ENCODE results near the gene PCCA.

Gene PCCA

DNA sequence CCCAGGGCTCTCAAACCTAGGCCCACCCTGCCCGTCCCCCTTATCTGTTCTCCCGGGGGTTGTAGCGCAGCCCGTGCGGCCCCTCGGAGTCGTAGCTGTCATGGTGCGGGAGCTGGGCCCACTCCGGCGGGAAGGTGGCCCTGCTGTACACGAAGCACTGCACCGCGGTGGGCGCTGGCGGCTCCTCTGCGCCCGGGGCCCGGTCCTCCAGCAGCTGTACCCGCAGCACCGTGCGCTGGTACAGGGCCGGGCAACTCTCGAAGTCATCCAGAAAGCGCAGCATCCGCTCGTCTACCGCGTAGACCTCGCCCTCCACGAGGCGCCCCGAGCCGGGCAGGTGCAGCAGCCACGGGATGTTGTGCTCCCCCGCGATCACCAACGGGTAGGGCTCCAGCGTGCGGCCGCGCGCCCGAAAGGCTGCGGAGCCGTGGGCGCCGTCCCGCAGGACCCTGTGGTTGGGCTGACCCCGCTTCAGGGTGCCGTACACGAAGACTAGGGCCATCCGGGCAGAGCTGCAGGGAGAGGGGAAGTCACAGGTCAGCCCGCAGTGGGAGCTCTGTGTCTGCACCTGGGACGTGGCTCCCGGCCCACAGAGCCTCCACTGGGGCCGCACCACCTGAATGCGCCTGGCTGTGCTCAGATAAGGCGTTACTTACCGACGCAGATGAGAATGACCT, 443.3 kb downstream of the PCCA start:
- no peak for FAIRE-seq

DNA sequence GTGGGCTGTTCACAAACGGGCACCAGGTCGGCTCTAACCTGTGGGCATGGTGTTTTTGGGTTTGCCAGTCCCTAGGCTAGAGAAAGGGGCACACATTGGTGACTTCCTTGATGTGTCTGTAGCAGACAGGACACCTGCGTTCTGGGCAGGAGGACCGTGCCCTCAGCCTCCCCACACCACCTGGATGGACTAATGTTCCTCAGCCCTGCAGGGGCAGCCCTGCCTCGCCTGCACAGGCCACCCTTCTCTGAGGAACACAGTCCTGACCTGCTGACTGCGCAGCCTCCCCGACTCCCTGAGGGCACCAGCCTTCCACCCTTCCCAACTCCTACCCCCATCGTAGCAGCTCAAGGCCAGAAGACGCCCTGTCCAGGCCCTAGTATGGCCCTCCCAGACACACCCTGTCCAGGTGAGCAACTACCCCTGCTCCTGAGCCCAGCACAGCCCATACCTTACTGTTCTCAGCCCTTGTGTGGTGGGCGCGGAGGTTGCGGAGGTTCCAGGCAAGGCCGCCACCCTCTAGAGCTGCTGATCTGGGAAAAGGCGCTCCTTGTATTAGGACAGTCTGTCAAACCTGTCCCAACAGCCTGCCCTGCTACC, 444.0 kb downstream of the PCCA start:
- no peak for FAIRE-seq

DNA sequence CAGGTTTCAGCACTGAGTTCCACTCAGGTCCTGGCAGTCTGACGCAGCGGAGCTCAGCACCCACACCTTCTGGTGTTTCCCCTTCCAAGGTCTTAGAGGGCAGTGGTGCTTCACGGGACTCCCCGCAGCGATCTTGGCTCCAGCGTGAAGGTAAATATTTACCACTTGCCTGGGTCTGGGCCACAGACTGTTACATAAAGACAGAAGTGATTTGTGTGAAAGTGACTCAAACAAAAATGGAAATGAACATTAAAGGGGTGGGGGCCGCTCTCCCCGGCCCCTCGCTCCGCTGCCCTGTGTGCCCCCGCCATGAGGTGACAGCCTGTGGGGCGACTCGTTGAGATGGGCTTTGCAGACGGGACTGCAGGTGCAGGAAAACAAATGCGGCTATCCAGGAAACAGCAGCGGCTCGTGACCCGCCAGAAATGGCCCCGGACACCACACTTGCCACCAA, 444.7 kb downstream of the PCCA start:
- no peak for FAIRE-seq

DNA sequence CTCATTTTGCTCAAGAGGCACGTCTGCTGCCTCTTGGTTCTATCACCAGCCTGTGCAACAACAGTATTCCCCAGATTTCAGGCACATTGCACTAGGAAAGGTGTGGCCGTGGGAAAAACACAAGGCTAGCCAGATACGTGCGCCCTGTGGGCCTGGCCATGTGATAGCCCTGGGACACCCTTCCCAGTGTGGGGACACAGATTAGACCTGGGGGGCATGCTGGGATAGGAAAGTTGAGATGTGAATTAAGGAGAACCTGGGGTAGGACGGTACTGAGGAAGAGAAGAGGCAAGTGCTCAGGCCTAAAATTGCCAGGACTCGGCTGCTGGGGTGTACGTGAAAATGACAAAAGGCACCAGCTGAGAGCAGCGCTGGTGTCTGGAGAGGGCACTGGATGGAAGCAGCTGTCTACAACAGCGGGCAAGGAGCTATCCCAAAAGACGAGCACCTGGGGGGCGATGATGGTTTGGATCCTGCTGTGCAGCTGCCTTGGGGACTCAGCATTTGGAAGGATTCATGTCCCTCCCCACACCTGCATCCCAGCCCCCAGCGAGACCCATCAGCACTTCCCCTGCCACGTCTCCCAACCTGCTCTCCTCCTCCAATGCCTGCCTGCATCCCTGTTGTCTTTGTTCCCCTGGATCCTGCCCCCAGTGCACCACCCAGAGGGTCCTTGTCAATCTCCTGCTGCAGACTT, 445.4 kb downstream of the PCCA start:
- no peak for FAIRE-seq

DNA sequence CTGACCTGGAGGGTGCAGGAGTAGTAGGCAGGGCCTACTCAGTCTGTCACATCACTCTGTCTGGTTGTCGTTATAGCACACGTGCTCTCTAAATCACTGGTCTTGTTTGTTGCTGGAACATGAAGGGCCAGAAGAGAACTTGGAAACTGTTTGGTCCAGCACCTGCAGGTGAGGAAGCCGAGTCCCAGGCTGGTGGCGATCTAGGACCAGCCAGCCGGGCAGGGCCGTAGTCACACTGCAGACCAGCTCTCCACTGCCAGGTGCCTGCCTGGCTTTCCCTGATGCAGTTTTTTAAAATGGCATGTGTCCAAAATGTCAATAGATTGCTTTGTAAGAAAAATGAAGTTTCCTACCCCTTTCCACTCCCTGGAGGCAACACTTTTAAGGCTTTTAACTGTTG, 446.0 kb downstream of the PCCA start:
- FAIRE-seq, result no peak

DNA sequence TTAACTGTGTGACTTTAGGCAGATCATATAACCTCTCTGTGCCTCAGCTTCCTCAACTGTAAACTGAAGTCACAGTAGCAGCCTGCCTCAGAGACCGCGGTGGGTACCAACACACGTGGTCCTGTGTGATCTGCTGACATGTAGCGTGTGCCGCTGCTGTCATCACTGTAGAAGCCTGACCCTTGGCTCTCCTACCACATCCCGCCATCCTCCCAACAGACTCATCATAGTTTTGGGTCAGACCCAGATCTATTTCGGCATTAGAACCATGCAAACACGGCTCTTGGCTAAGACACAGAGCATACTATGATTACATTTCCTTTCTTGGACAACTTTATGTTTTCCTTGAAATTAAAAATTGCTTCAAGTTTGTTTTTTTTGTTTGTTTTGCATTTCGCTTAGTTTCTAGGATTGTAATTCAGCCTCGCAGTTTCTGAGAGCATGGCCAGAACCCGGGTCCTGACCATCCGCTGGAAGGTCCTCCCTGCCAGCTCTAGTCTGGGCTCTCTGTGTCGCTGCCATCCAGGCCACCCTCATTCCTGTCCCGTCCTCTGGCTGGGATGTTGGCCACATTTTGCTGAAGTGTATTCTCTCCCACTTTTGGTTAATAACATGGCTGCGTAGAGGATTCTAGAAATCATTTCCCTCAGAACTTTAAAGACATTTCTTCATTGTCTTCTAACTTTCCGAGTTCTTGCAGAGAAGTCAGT, 446.7 kb downstream of the PCCA start:
- no peak for FAIRE-seq

DNA sequence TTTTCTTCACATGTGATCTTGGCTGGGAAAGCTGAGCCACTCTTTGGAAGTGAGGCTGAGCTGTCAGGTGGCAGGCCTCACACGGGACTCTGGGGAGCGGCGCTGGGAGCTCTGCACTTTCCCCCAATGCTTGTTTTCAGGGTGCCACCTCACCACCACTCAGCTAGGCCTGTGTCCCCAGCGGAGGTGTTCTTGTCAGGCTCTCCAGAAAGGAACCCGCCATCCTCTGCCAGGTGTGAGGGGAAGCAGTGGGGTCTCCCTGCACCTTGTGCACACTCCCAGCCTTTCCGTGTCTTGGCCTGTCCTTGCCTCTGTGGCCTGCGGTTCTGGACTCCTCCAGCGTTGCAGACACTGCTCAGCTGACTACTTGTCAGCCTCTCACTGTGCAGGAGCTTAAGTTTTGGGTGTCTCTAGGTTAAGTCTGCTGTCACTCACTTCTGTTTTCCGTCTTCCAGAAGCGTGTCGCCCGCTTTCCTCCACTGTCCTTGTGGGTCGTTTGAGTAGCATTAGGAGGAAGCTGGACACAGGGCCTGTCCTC, 447.8 kb downstream of the PCCA start:
- no peak for FAIRE-seq

DNA sequence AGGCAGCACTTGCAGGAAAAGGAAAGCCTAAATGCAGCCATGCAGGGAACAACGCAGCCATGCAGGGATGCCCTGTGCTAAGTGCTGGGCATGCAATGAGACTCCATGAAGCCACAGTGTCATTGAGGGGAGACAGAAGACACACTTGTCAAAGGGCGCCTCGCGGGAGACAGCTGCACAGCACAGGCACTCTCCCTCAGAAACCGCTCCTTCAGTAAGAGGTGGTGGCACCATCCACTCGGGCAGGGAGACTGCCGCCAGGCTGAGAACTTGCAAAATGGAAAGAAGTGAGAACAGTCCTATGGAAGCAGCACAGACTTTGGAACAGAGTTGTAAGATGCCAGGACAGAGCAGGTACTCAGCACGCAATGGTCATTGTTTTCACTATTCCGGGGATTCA, 448.6 kb downstream of the PCCA start:
- FAIRE-seq, result no peak

DNA sequence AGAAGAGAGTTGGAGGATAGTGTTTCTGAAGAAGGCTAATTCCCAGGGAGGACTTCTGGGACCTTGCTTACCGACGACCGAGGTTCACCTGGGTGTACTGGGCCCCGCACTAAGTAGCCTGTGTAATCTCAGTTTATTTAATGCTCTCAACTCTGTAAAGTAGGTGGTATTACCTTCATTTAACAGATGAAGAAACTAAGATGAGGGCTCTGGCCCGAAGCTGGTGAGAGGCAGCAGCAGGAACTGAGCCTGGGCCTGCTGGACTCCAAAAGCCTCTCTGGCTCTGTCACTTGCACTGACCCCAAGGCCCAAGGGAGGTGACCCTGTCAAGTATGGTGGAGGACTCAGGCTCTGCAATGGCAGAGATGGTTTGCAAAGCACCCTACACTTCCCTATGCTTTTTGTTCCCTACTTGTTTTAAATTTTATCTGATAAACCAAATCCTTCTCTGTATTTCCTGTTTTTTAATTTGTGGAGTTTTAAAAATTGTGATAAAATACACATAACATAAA, 449.1 kb downstream of the PCCA start:
- no peak for FAIRE-seq

DNA sequence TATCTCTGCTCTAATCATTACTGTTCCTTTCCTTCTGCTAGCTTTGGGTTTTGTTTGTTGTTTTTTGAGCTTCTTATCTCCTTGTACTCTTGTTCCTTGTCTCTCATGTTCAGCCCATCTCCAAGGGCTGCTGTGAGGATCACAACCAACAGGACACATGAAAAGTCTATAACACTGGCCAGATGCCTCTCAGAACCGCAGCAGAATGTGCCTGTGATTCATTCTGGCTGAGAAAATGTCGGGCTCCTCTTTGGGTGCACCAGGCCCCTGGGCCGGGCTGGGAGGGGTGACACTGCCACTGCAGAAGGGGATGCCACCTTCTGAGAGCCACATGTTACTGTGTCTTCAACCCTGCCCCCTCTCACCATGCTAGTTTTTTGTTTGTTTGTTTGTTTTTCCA, 451.7 kb downstream of the PCCA start:
- no peak for FAIRE-seq

DNA sequence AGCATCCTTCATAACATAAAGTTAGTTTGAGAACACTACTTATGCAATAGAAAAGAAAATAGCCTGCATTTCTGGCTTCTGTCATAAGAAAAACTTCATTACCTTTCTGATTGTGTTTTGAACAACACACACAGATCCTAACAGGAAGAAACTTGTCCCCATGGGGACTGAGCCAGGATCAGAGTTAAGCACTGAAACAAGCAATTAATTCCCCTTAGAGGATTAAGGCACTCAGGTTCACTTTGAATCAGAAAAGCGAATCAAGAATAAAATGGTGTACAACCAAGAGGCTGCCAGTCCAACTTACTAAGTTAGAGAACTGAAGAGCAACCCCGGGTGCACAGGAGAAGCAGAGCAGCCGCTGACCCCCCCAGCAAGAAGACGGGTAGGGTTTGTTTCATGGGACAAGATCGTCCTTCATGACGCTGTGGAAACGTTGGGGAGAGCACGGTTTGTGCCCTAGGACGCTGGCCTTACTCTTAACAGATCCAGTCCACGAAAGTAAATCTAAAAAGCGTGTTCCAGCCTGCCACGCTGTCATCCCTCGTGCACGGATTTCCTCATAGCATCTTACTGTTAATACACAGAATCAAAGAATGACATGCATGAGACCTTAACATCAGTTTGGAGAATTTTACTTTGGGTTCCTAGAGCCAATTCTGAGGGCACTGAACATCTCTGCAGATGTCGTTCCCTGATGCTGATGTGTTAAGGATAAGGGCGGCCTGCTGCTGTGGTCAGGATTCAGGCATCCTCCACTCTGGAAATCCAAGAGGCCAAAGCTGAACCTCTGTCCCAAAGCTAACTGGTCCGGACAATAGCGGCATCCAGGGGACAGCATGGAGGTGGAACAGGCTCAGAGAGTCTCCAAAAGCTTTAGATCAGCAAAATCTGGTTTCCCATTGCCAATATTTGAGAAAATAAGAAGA, 453.3 kb downstream of the PCCA start:
- no peak for FAIRE-seq

DNA sequence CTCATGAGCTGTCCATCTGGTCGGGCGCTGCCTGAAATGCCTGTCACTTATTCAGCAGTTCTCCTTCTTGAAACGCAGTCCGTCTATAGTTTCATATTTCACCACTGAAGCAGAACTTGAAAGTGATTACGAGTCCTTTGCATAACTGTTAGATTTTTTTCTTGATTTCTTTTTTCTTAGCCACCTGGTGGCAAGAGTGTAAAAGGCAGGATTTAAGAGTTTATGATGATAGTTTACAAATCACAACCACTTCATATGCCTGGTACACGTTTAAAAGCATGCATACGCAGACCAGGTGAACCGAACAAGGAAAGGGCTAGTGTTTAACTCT, 453.9 kb downstream of the PCCA start:
- no peak for FAIRE-seq

DNA sequence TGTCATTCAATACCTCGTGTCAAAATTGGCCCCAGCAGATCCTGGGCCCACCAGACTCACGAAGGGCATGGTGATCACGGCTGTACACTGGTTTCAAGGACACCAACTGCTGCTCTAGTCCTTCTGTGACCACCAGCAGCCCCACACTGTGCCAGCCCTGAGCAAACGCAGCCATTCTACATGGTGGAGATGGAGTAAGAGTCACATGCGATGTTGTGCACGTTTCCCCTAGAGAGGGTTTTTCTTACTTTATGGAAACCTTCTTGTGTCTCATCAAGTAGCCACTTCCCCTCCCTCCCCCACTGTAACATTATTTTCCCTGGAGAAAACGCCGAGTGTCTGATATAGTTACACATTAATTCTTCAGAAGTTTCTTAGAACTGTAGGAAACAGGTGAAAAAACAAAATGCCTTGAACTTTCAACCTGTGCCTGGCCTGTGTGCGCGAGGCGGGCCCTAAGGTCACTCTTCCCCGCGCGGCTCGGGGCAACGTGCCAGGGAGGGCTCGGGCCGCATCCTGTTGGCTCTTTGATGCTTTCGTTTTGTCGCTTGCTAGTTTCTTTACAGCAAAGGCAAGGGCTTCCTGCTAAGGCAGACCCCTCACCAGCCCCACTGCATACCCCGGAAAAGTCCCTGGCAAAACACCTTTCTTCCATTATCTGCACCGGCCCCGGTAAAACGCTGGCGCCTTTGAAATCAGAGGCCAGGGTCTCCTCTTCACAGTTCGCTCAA, 455.1 kb downstream of the PCCA start:
- FAIRE-seq, result no peak

DNA sequence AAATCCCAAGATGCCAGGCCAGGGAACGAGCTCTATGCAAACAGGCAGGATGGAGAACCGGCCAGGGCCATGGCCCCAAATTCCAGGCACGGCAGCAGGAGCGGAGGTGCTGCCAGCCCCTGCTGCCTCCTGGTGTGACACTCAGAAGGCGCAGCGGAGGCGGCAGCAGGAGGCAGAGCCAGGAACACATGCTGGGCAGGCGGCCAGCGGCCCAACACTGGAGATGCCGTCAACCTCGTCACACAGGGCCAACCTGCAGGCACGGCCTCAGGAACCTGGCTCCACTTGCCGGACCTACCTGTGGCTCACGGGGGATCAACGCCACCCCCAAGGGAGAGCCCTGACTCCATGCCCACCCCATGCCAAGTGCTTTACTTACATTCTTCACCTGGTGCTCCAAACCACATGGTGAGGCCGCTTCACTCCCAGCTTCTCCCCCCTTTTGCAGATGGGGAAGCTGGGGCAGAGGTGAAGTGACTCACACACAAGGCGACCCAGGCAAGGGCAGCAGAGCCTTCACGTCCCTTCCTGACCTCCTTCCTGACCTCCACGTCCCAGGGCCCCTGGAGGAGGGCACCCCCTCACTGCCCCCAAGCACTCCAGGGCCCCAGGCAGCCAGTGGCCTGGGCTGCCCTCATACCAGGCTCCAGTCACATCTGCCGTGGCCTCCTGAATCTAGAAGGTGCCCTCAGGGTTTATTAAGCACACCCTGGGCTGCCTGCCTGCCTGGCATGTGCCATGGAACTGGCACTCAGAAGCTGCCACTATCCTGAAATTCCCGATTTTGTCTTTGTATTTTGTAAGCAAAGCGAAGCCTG, 456.2 kb downstream of the PCCA start:
- FAIRE-seq, result no peak

DNA sequence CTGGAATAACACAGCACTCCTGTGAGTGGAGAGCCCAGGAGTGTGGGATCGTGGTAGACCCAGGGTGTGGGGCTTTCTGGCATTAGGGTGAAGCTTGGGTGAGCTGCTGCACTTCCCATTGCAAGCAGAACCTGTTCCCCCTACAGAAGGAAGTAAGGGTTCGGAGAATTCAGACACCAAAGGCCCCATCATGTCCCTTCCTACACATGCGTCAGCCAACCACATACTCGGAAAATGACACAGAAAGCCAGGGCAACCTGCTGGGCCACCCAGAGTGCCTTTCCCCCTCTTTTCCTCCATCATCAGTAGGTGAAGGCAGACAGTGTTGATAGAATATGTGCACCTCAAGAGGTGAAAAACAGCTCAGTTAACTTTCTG, 456.8 kb downstream of the PCCA start:
- FAIRE-seq, result no peak

DNA sequence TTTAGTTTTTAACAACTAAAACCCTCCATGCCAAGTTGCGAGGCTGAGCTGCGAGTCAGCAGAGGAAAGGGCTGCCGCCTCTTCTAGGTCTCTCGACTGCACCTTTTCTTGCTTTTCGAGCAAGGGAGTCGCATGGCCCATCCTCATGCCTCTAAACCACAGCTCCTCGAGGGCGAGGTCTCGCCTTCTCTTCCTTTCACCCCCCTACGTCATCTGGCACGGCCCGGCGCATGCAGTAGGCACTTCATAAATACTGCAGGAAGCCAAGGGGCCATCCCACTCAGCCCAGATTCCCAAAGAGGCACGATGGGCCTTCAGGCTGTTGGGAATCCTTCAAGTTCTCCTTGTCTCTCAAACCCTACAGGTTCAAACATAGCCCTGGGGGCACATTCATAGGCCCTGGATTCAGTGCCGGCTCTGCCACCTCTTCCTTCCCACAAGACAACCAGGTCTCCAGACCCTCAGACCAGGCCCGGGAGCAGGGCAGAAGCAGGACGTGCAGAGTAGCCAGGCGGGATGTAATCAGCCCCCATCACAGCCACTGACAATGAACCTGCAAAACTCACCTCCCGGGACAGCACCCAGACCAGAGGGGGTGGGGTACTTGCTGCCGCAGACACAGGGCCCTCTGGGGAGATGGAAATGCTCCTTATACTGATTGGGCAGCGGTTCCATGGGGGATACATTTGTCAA, 458.0 kb downstream of the PCCA start:
- FAIRE-seq, result no peak

DNA sequence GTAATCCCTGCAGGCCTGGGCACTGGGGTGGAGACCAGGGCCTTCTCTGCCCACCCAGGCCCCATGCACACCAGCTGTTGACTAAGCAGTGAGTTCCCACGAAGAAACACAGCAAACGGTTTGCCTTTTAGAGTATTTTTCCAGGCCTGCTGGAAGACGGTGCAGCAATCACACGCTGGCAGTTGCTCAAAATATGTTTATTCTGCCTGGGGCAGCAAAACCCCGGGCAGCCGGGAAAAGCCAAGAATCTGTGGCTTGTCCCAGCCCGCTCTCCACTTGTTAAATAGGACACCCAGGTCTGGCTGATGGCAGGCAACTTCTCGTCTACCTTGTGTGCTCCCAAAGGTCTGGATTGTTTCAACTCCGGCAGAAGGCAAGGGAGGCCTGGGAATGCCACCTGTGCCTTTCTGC, 458.9 kb downstream of the PCCA start:
- FAIRE-seq, result no peak

DNA sequence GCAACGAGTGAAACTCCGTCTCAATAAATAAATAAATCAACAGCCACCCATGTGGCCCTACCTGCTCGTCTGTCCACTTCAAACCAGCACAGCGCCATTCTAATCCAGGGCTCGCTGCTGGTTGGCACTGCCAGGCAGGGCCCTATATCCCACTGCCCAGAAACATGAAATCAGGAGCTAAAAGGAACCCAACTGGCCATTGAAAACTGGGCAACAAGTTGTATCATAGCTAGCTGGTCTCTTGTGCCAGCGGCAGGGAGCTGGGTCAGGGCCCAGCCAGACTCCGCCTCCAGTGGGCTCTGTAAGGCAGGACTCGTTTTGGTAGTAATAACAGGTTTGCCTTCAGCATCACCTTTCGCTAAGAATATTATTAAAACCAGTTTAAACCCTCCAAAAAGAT, 460.4 kb downstream of the PCCA start:
- no peak for FAIRE-seq

DNA sequence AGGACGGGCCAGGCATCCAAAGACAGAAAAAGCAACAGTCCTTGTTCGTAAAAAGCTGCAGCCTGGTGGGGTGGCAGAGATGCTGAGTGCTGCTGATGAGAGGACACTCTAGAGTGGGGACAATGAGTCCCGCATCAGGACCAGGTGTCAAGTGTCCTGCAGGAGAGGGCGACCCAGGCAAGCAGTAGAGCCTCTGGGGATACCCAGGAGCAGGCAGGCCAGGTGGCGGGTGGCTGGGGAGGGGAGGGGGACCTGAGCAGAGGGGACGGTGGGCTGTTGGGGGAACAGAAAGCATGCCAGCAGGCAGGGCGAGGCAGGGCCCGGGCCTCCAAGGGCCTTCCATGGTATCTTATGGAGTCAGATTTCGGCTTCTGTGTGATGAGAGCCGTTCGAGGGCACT, 463.9 kb downstream of the PCCA start:
- no peak for FAIRE-seq

DNA sequence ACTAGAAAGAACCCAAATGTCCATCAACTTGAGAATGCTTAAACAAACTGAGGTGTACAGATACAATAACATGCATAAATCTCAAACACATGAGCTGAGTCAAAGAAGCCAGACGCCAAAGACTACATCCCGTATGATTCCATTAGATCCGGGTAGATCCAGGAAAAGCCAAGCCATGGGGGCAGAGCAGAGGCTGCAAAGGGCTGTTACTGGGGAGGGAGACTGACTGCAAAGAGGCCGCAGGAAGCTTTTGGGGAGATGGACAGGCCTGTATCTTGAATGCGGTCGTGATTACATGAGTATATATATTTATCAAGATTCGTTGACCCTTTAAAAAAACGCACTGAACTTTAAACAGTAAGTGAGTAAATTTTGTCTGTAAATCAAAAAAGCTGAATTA, 471.0 kb downstream of the PCCA start:
- no peak for FAIRE-seq
